ENCODE data around the gene SEMA3A.

The SEMA3A gene

DNA sequence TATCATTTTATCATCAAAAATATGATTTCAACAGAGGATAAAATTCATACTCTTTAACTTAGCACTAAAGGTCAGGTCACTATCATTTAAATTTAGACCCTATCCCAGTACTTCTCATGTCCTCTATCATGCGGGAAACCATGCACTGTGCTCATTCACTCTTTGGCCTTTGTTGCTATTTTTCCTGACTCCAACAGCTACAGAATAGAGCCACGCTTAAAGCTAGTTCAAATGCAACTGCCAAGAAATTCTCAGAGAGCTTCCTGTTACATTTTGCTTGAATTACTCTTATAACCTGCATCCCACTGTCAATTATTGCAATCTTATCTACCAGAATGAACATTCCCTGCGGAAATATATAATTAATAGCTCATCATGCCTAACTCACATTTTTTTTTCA lies 58.3 kb downstream of the SEMA3A start:
- H3K4me3 ChIP-seq (ENCODE audit: low read length): no peak overlapping the region
- TF ChIP-seq, protein P1, sequence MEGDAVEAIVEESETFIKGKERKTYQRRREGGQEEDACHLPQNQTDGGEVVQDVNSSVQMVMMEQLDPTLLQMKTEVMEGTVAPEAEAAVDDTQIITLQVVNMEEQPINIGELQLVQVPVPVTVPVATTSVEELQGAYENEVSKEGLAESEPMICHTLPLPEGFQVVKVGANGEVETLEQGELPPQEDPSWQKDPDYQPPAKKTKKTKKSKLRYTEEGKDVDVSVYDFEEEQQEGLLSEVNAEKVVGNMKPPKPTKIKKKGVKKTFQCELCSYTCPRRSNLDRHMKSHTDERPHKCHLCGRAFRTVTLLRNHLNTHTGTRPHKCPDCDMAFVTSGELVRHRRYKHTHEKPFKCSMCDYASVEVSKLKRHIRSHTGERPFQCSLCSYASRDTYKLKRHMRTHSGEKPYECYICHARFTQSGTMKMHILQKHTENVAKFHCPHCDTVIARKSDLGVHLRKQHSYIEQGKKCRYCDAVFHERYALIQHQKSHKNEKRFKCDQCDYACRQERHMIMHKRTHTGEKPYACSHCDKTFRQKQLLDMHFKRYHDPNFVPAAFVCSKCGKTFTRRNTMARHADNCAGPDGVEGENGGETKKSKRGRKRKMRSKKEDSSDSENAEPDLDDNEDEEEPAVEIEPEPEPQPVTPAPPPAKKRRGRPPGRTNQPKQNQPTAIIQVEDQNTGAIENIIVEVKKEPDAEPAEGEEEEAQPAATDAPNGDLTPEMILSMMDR (conservative IDR thresholded peaks at IDR 0.05; ENCODE audit: low read length): no peak
- no peak for DNase-seq (ENCODE audit: low read depth)

DNA sequence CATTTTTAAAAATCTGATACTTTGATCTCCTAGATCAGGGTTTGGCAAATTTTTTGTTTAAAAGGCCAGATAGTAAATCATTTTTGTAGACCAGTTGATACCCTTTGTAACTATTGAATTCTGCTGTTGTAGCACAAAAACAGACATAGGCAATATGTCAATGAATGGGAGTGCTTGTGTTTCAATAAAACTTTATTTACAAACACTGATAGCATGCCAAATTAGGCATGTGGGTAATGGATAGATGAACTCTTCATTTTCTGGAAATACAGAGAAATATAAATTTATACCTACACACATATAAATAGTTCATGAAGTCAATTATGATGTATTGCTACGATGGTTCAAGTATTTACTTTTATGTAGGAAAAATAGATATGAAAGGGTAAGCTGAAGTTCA lies 60.4 kb downstream of the SEMA3A start:
- DNase-seq (ENCODE audit: low read depth): no peak
- no peak overlapping the region for H3K4me3 ChIP-seq (ENCODE audit: low read length)
- TF ChIP-seq, protein P1 (conservative IDR thresholded peaks at IDR 0.05; ENCODE audit: low read length): no peak

DNA sequence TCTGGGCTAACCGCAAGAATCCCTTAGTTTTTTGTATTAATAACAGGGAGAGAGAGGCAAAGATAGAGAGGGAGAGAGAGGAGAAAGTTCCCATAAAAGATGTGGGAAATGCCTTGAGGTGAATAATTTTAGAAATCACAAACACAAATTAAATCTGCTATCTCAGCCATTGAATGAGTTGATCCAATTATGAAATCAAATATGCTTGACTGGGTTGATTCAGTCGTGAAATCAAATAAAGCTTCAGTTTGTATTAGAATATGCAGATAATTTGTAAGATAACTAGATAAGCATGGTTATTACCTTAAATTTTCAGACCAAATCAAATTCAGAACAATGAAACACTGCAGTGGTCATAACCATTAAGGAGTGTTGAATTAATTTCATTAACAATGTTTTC lies 68.9 kb downstream of the SEMA3A start:
- no peak overlapping the region for H3K4me3 ChIP-seq (ENCODE audit: low read length)
- TF ChIP-seq, protein P1 (conservative IDR thresholded peaks at IDR 0.05; ENCODE audit: low read length): no peak
- no peak for DNase-seq (ENCODE audit: low read depth)

DNA sequence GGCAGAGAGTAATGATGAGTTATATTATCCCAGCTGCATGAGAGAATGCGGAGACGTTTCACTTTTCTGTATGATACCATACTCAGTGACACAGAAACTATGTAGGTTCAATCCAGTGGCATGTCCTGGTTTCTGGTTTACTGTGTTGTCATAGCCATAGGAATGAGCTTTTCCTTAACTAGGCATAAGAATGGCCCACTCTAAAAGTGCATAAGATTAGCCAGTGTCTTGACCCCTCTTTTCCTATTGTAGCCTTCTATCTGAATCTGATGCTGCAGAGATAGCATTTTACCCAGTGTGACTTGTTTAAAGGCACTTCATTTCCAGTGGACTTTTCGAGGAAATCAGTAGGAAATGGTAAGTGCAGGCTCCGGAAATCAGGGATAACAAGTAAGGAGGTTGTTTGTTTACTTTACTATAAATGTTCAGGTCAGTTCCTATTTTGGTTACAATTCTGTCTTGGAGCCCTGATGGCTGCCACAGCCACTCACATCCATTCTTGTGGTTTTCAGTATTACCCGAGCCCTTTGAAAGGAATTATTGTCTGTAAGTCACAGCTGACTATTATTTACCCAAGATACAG lies 70.5 kb downstream of the SEMA3A start:
- peak; percentile 44 for DNase-seq (ENCODE audit: low read depth)
- H3K4me3 ChIP-seq (ENCODE audit: low read length): peak overlapping the region; percentile 24
- TF ChIP-seq, protein P1 (conservative IDR thresholded peaks at IDR 0.05; ENCODE audit: low read length): no peak

DNA sequence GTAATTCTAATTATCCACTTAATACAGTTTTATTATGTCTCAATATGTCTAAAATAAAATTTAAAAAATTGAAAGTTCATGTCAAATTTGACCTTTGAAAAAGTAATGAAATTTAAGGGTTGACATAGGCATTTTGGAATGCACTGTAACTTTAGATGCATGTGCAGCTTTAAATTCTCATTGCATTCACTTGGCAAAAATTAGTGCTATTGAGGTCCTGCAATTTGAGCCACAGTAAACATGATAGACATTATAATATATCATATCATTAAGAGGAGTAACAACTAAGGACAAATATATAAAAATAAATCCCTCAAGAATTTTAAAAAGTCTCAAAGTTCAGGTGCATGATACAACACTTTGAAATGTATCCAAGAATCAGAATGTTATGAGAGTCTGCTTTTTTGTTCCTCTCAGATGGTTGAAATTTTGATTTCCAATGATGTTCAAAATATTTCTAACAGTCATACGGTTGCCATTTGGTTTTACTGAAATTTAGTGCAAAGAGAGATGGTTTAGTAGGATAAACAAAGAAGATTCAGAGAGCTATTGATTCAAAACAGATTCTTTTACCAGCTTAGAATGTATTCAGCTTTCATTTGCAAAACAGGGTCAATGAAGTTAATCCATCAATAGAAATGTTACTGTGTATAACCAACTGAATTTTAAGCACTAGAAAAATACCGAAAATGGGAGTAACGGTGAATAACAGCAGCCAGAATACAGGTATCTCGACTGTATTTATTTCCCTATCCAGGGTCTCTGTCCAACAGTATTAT lies 71.8 kb downstream of the SEMA3A start:
- no peak overlapping the region for H3K4me3 ChIP-seq (ENCODE audit: low read length)
- DNase-seq (ENCODE audit: low read depth): no peak
- TF ChIP-seq, protein P1 (conservative IDR thresholded peaks at IDR 0.05; ENCODE audit: low read length): no peak

DNA sequence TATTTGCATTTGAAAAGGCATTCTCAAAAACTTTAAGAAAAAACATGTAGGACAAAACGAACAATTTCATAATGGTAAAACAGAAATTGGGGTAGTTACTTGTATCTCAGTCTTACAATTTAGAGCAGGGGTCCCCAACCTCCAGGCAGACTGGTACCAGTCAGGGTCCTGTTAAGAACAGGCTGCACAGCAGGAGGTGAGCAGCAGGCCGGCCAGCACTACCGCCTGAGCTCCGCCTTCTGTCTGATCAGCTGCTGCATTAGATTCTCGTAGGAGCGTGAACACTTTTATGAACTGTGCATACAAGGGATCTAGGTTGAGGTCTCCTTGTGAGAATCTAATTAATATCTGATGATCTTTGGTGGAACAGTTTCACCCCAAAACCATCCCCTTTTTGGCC lies 77.3 kb downstream of the SEMA3A start:
- DNase-seq (ENCODE audit: low read depth): no peak
- TF ChIP-seq, protein P1 (conservative IDR thresholded peaks at IDR 0.05; ENCODE audit: low read length): no peak
- no peak overlapping the region for H3K4me3 ChIP-seq (ENCODE audit: low read length)
